Mesodermal cell (in vitro differentiated cells): ENCODE data around the gene GUCY1A2.

Experiments used
- H3K27ac ChIP-seq: 2 replicates; pipeline ENCODE4 v1.7.0; 2013; ENCODE audit warnings: mild to moderate bottlenecking, low read depth, low read length, moderate library complexity; ENCODE audit not compliant: severe bottlenecking
- H3K36me3 ChIP-seq: 2 replicates; pipeline ENCODE4 v1.7.1; 2013; ENCODE audit warnings: mild to moderate bottlenecking, low read length, moderate library complexity; ENCODE audit not compliant: control insufficient read depth, insufficient read depth
- H3K4me1 ChIP-seq: one replicate; pipeline ENCODE4 v1.7.1; 2013; ENCODE audit warnings: mild to moderate bottlenecking, low read length; ENCODE audit not compliant: insufficient read depth, control insufficient read depth, poor library complexity, severe bottlenecking
- H3K4me3 ChIP-seq: 2 replicates; pipeline ENCODE4 v1.7.0; 2013; ENCODE audit warnings: low read length, control low read depth, mild to moderate bottlenecking; ENCODE audit not compliant: insufficient read depth, poor library complexity, severe bottlenecking; ENCODE audit errors: extremely low read depth
- H3K9me3 ChIP-seq: 2 replicates; pipeline ENCODE4 v1.7.1; 2013; ENCODE audit warnings: mild to moderate bottlenecking, low read length, moderate library complexity; ENCODE audit not compliant: control insufficient read depth
- WGBS, 2 experiments: methylation state at CpG; one replicate each; pipeline ENCODE4 v1.1.5; 2013; ENCODE audit warnings: missing lambda C conversion rate in 2 of 2; ENCODE audit not compliant: insufficient coverage in 2 of 2; 5-methylcytosine and 5-hydroxymethylcytosine counted together

Gene GUCY1A2

DNA sequence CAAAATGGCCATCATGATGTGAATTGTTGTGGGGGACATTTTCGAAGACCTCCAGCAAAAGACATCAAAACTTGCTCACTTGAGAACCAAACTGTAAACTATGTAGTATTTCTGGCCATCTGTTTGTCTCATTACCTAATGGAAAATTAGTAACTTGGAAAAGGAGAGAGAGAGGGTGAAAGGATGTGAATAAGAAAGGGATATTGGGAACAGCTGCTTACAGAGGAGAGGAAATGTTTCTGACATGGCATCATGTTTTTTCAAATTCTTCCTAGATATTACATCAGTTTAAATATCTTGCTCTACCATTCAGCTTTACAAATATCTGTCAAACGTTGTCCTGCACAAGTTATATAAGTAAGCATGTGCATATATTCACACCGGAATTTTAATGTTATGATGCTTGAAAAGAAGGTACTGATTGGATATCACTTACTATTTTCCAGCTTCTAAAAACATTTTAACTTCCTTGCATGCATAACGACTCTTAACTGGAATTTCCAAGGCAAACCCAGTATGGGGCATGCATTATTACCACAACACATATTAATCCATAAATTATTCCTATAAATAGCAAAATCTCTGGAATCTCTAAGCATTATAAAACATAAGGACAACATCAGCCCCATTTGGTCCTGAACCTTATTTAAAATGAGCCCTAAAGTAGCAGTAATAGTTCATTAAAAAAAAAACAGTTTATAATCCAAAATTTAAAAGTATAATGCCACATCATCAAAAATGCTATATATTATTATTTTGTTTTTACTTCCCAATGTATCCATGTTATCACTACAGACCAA, 20.0 kb downstream of the GUCY1A2 start:
- WGBS, 2 experiments: 88 to 90% methylated on average over 1 of the region's 4 CpGs
- Histone ChIP-seq H3K27ac (peak overlapping the region; percentile 10), H3K4me1 (peaks cover 6% of the 10 kb centered on the region), H3K36me3 (no peaks in the 10 kb centered on the region), H3K9me3 (no peaks in the 10 kb centered on the region), H3K4me3 (no peak overlapping the region)

DNA sequence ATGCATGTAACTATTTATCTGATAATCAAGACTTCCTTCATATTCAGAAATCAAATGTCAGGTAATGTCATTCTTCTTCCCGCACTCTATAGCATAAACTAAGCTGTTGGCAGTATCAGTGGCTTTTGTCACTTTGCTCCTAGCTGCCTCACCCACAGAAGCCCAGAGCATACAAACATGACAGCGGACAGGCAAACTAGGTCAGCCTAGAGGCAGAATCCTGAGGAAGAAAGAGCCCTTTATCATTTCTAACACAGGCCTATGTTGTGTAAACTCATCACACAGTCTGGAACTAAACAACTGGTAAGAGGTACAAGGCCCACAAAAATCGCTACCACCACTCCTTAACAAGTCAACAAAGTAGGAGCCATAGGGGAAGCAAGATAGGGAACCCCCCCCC, 21.0 kb downstream of the GUCY1A2 start:
- H3K4me1 ChIP-seq: peaks cover 6% of the 10 kb centered on the region
- H3K9me3 ChIP-seq: no peaks in the 10 kb centered on the region
- no peaks in the 10 kb centered on the region for H3K36me3 ChIP-seq
- 86 to 100% methylated on average over 1 of the region's 3 CpGs for WGBS, 2 experiments
- no peak overlapping the region for H3K27ac ChIP-seq
- no peak overlapping the region for H3K4me3 ChIP-seq

DNA sequence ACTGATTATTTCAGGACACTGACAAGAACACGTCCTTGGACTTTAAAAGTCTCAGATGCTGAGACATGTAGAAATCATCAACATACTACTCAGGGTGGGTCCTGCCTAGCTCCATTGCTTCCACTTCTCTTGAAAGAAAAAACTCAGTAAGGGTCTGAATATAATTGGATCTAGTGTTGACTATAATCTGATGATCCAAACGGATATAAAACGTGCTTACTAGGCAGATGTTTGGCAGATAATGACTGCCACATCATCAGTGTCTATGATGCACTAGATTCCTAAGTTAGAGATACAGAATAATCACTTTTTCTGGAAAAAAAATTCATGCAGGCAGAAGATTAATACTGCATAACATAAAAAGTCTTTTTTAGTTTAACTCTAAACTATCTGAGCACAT, 21.6 kb downstream of the GUCY1A2 start:
- H3K4me3 ChIP-seq: no peak overlapping the region

DNA sequence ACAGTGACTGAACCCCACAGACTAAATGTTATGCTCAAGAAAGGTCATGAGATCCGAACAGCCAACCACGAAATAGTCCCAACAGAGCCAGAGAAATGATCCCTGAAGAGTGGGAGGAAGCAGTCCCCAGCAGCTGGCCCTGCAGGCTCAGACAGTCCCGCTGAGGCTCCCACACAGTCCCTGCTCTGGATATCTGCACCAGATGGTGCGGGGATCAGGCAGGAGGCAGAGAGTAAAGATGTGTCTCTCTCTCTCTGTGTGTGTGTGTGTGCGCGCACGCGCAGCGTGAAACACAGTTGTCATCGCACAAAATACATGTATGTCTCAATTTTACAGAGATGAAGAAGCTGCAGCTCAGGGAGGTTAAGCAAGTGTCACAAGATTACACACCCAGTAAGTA, 27.9 kb downstream of the GUCY1A2 start:
- Histone ChIP-seq H3K36me3 (no peaks in the 10 kb centered on the region), H3K4me3 (no peak overlapping the region), H3K27ac (no peak overlapping the region), H3K4me1 (no peaks in the 10 kb centered on the region), H3K9me3 (no peaks in the 10 kb centered on the region)
- 78 to 90% methylated on average over 3 to 4 of the region's 10 CpGs for WGBS, 2 experiments

More for the DNA sequence above, 21.6 kb downstream of the GUCY1A2 start:
- H3K4me1 ChIP-seq: peaks cover 6% of the 10 kb centered on the region
- H3K36me3 ChIP-seq: no peaks in the 10 kb centered on the region
- WGBS, 2 experiments: 94% methylated on average over 2 of the region's 3 CpGs; no CpG with 5 or more reads in 1 of the 2 experiments
- H3K27ac ChIP-seq: no peak overlapping the region
- no peaks in the 10 kb centered on the region for H3K9me3 ChIP-seq

DNA sequence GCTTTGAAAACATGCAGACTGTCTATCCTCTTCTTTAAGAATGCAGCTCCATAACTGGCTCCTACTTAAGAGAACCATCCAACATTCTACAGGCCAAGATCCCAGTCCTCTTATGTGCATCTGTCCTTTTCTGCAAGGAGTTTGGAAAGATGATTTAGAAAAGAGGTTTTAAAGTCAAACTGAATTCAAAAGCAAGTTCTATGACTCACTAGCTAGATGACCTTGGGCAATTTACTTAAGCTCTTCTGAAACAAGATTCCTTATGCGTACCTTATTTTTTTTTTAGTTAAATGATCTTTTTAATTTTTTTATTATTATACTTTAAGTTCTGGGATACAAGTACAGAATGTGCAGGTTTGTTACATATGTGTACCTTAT, 29.2 kb downstream of the GUCY1A2 start:
- Histone ChIP-seq H3K9me3 (no peaks in the 10 kb centered on the region), H3K4me3 (no peak overlapping the region), H3K27ac (no peak overlapping the region), H3K36me3 (no peaks in the 10 kb centered on the region), H3K4me1 (no peaks in the 10 kb centered on the region)
- no CpG with 5 or more reads among the region's 1 CpG for WGBS, 2 experiments

DNA sequence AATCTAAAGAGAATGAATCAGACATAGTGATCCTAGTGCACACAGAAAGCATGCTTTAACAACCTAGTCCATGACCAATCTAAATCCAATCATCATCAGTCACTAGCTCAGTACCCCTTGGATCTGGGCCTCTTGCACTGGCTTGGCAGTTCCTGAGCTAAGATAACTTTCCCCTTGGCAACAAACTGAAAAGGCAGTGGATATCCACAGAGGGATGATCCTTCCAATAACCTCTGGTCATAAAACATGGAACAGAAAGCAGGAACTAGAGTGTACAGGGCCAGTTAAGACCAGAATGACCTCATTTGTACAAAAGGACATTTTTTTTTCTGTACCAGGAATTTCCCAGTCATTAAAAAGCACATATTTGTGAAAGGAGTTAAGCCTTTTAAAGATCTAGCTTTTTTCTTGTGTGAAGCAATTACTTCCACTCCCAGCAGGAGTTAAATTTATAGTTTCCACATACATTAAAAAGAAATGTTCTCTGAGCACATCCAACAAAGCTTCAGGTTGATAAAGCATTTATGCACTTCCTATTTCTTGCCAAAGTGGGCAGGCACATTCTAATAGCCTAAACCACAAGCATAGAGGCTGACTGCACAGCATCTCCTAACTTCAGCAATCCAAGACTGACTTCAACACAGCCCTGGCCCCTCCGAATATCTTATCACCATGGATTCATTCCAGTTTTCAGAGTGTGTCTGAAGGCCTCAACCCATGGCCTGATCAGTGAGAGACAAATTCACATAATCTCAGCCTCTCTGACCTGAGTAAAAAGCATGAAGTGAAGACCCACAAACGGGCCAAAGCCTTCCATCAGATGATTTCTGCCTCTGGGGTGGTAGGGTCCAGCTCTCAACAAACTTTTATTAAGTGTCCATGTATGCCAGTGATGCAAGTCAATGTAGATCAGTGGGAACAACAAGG, 29.9 kb downstream of the GUCY1A2 start:
- no peaks in the 10 kb centered on the region for H3K4me1 ChIP-seq
- 88 to 100% methylated on average over 1 to 2 of the region's 2 CpGs for WGBS, 2 experiments
- H3K9me3 ChIP-seq: no peaks in the 10 kb centered on the region
- H3K36me3 ChIP-seq: no peaks in the 10 kb centered on the region
- H3K4me3 ChIP-seq: no peak overlapping the region
- peak overlapping the region; percentile 32 for H3K27ac ChIP-seq

DNA sequence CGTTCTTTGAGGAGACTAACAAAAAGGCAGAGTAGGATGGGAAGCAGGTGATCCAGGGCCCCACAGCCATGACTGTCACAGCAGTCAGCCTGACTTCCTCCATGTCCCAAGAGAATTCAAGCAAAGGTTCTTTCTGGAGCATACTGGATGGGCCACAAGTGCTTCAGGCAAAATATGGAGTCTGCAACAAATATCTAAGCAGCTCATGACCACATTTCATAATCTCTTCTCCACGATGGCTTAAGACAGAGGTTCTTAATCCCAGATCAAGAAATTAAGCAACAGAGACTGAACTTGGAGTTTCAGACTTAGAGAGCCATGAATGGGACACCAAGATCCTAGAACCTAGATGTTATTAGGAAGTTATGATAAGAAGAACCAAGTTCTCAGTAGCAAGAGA, 31.6 kb downstream of the GUCY1A2 start:
- H3K4me1 ChIP-seq: no peaks in the 10 kb centered on the region
- H3K9me3 ChIP-seq: no peaks in the 10 kb centered on the region
- H3K27ac ChIP-seq: no peak overlapping the region
- no peak overlapping the region for H3K4me3 ChIP-seq
- WGBS, 2 experiments: 86 to 88% methylated on average over 1 of the region's 2 CpGs
- no peaks in the 10 kb centered on the region for H3K36me3 ChIP-seq

DNA sequence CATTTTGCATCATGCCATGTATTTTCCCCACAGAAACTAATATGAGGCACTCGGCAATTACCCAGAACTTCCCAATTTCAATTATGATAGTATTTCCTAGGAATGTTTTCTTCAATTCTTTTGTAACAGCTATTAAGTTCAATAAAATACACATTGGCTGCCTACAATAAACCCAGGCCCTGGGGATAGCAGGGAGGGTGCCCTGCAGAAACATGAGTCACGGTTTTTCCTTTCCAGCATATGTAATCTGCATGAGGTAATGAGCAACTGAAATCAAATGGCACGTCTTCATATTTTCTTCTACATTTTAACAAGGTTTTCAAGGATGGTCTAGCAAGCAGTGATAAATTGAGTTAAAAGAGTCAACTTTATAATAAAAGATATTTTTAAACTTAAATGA, 32.0 kb downstream of the GUCY1A2 start:
- WGBS, 2 experiments: no CpG with 5 or more reads among the region's 3 CpGs
- Histone ChIP-seq H3K4me3 (no peak overlapping the region), H3K27ac (no peak overlapping the region)

DNA sequence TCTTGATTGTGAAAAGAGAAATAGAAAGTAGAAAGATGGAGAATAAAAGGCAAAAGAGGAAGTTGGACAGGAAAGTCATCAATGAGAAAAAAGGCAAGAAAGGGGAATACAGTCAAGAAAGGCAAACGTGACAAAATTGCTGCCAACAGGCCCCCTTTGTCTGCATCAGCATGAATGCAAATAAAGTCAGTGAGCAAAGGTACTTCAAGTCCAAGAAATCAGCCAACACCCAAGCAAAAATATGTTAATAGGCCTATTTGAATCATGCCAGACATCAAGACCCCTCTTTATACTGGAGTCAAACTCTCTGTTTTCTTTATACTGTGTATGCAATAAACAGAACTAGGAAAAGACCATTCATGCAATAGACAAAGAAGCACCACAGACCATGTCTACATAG, 34.3 kb downstream of the GUCY1A2 start:
- Histone ChIP-seq H3K9me3 (no peaks in the 10 kb centered on the region), H3K4me3 (no peak overlapping the region), H3K36me3 (no peaks in the 10 kb centered on the region), H3K27ac (no peak overlapping the region), H3K4me1 (no peaks in the 10 kb centered on the region)
- 27 to 31% methylated on average over 1 of the region's 1 CpG for WGBS, 2 experiments

More for the DNA sequence above, 32.0 kb downstream of the GUCY1A2 start:
- Histone ChIP-seq H3K9me3 (no peaks in the 10 kb centered on the region), H3K4me1 (no peaks in the 10 kb centered on the region), H3K36me3 (no peaks in the 10 kb centered on the region)

DNA sequence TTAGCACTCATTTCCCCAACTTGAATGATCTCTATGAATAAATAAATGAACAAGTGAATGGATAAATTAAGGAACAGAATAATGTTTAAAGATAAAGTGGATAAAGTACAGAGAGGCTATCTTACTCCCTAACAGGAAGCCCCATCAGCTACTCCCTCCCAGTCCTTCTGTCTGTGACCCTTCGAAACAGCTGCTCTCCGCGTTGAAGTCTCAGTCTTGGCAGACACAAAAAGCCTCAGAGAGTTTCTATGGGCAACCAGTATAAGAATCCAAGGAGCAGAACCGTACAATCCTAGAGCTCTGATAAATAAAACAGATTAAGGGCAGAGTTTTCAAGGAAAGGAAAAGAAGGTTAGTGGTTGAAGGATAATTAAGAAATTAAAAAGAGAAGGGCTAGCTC, 35.0 kb downstream of the GUCY1A2 start:
- Histone ChIP-seq H3K9me3 (no peaks in the 10 kb centered on the region), H3K4me1 (no peaks in the 10 kb centered on the region), H3K36me3 (no peaks in the 10 kb centered on the region), H3K4me3 (no peak overlapping the region), H3K27ac (no peak overlapping the region)
- 89 to 100% methylated on average over 2 to 3 of the region's 4 CpGs for WGBS, 2 experiments

DNA sequence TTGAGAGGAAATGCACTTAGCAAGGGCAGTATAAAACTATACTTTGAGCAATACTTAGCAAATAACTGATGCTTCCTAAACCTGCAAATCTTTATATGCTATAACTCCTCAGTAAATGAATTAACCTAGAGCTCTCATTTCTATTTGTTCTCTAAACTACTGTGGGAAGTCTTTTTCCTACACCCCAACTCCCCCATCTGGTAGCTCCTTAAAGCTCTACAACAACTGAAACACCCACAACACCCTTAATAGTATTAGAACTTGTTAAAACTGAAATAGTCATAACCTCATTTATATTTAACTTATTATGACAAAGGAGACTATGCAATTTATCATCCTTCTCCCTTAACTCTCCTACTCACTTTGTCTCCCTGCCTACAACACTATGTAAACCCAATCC, 43.4 kb downstream of the GUCY1A2 start:
- Histone ChIP-seq H3K27ac (no peak overlapping the region), H3K4me1 (peaks cover 5% of the 10 kb centered on the region), H3K9me3 (no peaks in the 10 kb centered on the region), H3K4me3 (no peak overlapping the region), H3K36me3 (no peaks in the 10 kb centered on the region)
